HG03354 (cell line): ENCODE data around the gene SRP19.

Experiments
- ATAC-seq: cut with Tn5 transposase; IDR thresholded peaks from one replicate; pipeline ENCODE4 v1.9.1; 2021; ENCODE audit warnings: mild to moderate bottlenecking; ENCODE audit not compliant: unreplicated experiment, poor library complexity, severe bottlenecking

SRP19 gene

DNA sequence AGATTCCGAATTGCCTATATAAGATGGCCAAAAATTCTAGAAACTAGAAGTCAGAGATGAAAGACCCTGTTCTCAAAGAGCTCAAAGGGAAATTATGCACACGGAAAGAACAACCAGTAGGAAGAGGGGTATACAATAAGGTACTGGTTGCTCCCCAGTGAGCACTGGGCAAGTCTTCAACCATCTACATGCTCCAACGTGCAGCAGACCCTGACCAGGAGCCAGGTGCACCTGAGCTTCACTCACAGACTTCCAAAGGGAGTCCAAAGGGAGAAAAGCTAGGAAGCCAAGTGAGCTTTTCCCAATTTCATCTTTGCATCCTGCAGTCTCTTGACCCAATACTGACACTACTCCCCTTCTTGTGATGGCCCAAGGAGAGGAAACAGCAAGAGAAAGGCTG, 57.0 kb downstream of the SRP19 start:
- no peak for ATAC-seq

GRCh38 chr5:112918679-112919078, 57.6 kb downstream of the SRP19 start:
- no peak for ATAC-seq
